ENCODE measurements around the gene ARRDC3.
"Not testable (repeated sequence)": the region's sequence is repeated elsewhere in the genome, so short reads cannot be mapped to it uniquely, and the experiment has no call there.

Gene ARRDC3

DNA sequence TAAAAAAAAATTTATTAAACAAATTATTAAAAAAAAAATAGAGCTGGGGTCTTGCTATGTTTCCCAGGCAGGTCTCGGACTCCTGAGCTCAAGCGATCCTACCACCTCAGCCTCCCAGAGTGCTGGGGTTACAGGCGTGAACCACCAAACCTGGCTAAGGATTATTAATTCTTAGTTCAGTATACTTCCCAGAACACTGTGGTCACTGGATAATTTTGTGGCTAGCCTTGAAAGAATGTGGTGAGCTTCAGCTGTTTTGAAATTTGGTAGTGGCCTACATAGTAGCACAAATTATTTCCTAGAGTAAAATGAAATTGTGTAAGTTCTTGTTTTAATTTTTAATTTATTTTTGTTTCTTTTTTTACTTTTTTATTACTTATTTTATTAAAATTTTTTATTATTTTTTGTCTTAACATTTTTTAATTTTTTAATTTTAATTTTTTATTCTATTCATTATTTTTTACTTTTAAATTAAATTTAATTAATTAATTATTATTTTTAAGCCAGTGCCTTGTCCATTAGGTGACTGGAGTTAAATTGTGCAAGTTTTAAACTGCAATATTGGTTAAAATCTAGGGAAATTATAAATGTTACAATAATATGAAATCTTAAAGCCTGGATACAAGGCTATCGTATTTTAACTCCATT lies 23.0 kb downstream of the ARRDC3 start:
- no peak for DNase-seq

DNA sequence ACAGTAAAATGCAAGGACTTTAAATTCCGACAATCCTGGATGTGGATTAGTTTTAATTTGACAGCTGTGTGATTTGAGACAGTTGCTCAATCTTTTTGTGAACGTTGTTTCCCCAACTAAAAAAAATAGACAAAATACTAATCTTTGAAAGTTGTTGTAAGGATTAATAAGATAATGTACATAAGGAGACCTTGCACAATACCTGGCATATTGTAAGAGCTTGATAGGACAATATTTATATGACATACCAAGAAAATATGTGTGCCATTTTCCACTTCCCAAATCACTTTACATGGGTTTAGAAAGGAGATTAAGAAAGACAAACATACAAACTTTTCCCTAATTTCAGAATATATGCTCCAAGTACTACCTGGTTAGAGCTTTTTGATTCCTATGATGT lies 25.3 kb downstream of the ARRDC3 start:
- DNase-seq = no peak

DNA sequence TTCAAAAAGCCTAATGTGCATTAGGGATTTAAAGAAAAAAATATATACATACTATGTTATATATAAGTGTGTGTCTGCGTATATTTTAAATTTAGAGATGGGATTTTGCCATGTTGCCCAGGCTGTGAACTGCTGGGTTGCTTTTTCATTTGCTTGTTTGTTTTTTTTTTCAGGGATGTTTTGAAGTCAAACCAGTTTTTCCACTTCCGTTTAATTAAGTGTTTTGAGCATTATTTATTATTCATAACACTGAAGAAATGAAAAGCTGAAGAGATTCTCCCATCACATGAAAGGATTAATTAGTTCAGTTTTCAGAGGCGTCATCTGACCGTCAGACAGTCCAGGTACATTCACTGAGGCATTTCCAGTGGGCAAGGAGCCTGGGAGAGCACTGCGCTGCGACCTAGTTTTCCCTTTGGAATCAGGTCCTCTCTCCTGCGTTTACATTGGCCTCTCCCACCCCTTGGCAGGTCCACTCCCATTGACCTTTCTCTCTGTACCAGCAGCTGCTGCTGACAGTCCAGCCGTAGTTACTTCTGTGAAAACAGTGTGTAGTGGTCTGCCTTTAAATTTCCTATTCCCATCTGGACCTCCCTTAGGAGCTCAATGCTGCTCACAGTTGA lies 26.0 kb downstream of the ARRDC3 start:
- DNase-seq = no peak

DNA sequence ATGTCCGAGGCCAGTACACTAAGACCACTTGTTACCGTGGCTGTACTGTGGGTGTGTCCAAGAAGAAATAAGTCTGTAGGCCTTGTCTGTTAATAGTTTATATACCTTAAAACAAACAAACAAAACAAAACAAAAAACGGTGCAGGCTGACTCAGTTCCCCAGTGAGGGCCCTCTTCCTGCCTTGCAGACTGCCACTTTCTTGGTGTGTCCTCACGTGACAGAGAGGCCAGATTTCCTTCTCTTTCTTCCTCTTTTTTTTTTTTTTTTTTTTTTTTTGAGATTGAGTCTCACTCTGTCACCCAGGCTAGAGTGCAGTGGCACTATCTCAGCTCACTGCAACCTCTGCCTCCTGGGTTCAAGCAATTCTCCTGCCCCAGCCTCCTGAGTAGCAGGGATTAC lies 28.2 kb downstream of the ARRDC3 start:
- DNase-seq = not testable (repeated sequence)

DNA sequence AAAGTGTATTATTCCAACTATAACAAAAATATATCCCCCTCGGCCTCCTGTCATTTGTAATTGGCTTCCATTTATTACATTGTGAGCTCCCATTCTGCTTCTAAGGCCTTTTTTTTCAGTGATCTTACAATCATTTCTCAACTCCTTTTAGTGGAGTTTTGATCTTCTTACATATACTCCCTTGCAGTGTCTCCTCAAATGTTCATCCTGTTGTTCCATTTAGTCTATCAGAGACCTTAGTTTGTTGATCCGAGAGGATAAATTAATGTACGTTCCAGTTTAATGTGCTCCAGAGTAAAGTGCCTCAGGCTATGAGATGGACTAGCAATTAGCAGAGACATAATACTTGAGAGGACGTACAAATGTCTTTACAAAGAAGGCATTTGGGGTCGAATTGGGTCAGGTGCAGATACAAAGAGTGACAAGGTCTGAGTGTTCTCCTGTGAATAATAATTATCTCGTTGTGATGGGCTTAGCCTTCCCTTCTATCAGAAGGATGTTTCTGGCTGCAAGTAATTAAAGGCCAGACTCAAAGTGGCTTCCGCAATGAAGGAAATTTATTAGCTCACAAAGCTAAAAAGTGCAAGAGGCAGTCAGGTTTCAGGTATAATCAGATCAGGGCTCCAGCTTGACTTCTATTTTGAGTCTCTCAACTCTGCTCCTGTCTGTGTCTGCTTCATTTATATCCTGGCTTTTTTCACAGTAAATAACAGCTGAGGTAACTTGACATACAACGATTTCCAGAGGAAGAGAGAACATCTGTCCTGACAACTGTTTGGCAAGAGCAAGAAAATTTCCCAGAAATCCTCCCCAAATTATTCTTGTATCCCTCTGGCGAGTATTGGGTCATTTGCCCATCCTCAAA lies 30.1 kb downstream of the ARRDC3 start:
- DNase-seq = no peak

DNA sequence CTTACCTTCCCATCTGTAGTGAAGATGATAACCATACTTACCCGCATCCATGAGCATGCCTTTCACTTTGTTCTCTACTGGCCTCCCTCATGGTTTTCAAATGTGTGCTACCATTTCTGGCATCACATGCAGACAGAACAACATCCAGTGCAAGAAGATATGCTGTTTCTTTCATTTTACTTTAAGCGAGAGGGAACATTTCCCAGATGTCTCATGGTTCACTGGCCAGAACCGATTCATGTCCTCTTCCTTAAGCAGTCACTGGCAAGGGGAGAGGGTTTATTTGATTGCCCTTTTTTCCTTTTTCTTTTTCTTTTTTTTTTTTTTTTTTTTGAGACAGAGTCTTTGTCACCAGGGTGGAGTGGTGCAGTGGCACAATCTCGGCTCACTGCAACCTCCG lies 37.7 kb downstream of the ARRDC3 start:
- DNase-seq = no peak

DNA sequence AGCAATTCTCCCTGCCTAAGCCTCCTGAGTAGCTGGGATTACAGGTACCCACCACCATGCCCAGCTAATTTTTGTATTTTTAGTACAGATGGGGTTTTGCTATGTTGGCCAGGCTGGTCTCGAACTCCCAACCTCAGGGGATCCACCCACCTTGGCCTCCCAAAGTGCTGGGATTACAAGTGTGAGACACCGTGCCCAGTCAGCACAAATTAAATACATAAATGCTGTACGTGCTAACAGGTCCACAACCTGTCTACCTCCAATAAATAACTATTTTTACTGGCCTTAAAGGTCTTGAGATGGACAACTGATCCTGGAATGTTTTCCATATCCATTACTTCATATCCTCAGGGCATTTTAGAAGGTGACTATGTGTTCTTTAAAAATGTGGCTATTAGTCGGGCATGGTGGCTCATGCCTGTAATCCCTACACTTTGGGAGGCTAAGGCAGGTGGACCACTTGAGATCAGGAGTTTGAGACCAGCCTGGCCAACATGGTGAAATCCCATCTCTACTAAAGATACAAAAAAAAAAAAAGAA lies 38.4 kb downstream of the ARRDC3 start:
- not testable (repeated sequence) for DNase-seq

DNA sequence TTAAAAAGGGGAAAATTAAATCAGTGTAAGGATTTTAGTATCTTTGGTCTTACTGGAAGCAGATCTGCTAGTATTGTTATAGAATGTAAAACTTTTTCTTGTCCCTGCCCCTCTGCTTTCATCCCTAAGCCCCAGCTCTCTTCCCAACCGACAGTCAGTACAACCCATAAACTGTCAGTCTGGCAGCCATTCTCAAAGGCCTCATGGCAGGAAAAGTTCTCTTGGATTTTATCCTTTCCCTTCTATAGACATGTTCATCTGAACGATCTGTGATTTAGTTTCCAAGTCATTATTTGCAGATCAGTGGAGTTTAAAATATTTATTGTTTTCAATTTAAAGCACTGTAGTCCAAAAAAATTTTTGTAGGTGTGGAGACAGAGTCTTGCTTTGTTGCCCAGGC lies 39.2 kb downstream of the ARRDC3 start:
- no peak for DNase-seq

DNA sequence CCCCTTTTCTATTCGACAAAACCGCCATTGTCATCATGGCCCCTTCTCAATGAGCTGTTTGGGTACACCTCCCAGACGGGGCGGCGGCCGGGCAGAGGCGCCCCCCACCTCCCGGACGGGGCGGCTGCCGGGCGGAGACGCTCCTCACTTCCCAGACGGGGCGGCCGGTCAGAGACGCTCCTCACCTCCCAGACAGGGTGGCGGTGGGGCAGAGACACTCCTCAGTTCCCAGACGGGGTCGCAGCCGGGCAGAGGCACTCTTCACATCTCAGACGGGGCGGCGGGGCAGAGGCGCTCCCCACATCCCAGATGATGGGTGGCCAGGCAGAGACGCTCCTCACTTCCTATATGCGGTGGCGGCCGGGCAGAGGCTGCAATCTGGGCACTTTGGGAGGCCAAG lies 40.2 kb downstream of the ARRDC3 start:
- DNase-seq = not testable (repeated sequence)

DNA sequence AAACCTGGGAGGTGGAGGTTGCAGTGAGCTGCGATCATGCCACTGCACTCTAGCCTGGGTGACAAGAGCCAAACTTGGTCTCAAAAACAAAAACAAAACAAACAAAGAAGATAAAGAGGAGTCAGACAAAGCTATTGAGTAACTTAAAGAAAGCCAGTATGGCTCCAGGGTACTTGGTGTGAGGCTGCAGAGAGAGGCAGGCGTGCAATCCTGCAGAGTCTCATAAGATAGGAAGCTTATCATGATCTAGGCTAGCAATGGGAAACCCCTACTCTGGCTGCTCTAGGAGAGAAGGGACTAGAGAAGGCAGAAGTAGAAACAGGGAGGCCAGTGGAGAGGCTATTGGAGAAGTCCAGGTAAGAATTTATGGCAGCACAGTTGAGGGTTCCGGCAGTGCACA lies 42.0 kb downstream of the ARRDC3 start:
- no peak for DNase-seq

DNA sequence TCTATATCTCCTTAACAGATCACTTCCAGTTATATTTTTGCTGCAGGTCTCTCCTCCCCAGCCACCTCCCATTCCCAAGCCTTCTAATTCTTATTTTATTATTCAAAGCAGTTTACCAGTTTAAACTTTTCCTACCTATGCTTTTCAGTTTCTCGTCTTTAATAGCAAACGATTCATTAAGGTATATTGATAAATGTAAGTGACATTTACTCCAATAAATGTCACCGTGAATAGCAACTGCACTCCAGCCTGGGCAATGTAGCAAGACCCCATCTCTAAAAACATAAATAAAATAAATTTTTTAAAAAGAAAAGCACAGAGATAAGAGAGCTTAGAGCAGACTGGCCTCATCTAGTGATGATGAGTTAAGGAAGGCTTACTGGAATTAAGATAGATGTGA lies 42.6 kb downstream of the ARRDC3 start:
- no peak for DNase-seq

DNA sequence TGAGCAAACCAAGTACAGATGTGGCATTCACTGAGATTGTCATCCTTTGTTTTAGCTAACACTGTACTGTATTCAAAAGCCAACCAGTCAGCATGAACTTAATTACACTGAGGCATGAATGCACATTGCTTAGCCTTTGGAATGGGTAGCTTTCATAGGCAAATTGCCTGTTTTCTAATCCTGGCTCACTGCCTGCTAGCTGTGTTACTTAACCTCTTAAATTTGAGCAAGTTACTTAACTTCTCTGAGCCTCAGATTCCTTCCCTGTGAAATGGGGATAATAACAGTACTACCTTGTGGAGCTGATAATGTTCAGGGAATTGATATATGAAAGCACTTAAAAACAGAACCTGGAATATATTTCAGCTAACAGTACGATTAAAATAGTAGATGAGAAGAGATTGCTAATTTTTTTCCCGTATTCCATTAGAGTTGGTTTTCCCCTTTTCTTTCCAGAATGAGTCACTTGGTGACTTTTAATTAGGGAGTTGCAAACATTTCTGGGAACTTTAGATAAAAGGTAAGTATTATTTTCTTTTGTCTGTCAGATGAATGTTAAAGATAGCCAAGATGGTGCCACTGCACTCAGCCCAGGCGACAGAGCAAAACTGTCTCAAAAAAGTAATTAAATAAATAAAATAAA lies 43.9 kb downstream of the ARRDC3 start:
- no peak for DNase-seq

DNA sequence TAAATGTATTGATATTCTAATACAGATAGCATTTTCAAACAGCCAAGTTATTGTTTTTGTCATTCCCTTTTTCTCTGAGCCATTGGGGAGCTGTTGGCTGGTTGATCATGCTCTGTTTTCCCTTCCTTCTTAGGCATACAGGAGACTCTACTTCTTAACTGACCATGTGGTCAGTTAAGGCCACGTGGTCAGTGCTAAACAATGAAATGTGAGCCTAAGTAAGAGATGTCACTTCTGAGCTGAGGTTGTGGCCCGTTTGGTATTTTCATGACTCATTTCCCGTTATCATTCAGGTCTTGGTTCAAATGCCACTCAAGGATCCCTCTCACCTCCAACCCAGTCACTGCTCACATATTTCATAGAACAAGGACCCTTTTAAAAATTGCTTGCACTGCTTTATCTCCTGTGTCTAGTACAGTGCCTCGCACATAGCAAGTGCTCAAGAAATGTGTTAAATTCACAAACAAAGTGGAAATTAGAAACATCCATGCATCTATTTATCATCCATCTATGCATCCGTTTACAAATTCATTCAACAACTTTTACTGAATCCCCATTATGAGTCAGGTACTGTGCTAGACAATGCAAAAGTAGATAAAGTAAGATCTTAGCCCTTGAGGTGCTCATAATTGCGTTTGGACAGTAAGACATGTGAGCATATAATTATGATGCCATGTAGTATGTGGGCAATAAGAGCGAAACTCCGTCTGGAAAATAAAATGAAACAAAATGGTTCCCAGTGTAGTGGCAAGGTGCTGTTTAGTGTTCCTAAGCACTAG lies 50.7 kb downstream of the ARRDC3 start:
- DNase-seq = peak in 1 of 2 experiments; percentile 14

DNA sequence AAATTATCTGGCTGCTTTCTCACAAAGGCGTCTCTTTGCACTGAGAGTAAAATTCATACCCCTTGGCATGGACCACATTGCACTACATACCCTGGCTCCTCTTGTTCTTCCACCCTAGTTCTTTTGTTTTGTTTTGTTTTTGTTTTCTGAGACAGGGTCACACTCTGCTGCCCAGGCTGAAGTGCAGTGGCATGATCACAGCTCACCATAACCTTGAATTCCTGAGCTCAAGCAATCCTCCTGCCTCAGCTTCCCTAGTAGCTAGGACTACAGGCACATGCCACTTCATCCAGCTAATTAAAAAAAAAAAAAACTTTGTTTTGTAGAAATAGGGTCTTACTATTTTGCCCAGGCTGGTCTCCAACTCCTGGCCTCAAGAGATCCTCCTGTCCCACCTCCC lies 51.4 kb downstream of the ARRDC3 start:
- DNase-seq = no peak

DNA sequence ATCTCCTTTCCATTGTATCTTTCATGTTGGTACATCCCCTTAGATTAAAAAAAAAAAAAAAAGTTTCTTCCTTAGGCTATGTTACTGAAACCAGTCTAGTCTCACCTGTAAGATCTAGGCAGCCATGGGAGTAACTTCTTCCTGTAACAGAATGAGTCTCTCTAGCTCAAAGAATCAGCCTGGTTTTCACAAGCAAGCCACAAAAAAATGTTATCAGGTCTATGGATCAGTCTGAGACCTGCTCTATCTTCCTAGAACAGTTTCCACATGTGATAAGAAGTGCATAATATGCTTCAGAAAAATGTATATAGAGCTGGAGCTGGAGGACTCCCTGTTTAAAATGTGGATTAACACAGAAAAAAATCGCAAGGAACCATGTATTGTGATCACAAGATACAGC lies 53.8 kb downstream of the ARRDC3 start:
- DNase-seq = no peak

DNA sequence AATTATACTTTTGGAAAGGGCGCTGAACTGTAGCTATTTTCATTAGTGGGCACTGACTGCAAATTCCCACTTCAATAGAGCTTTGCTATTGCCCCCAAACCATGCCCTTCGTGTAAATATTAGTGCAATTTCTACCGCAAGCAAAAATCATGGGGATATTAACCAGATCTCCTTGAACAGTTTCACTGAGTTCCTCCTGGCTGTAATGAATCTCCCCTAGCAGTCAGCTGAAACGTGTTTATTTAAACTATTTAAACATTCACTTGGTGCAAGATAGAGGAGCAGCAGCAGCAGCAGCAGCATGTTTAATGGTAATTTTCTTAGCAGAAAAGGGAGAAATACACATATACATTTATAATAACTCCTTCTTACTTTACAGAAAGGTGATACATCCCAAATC lies 54.4 kb downstream of the ARRDC3 start:
- no peak for DNase-seq

DNA sequence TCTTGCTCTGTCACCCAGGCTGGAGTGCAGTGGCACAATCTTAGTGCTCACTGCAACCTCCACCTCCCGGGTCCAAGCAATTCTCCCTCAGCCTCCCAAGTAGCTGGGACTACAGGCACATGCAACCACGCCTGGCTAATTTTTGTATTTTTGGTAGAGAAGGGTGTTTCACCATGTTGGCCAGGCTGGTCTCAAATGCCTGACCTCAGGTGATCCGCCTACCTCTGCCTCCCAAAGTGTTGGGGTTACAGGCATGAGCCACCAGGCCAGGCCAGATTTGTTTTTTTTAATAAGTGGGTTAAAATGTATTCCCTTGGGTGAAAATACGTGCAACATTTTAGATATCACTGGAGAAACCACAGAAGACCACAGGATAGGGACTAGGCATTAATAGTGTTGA lies 60.1 kb downstream of the ARRDC3 start:
- not testable (repeated sequence) for DNase-seq

DNA sequence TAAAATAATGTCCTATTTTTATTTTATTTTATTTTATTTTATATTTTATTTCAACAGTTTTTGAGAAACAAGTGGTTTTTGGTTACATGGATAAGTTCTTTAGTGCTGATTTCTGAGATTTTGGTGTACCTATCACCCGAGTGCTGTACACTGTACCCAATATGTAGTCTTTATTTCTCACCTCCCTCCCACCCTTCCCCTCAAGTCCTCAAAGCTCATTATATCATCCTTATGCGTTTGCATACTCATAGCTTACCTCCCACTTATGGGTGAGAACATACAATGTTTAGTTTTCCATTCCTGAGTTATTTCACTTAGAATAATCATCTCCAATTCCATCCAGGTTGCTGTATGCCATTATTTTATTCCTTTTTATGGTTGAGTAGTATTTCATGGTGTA lies 63.5 kb downstream of the ARRDC3 start:
- no peak for DNase-seq

DNA sequence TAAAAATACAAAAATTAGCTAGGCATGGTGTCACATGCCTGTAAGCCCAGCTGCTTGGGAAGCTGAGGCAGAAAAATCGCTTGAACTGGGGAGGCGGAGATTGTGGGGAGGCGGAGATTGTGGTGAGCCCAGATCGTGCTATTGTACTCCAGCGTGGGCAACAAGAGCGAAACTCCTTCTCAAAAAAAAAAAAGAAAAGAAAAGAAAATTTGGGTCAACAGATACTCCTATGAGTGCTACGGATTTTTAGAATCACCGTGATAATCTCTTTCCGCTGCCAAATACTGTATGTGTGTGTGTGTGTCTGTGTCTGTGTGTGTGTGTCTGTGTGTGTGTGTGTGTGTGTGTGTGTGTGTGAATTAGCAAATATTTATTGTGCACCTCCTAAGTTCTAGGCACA lies 64.4 kb downstream of the ARRDC3 start:
- DNase-seq = peak; percentile 54 to 61
